ENCODE data around the gene EML6. TPM values are rescaled to one million over a fixed set of nuclear protein-coding genes. Genes with fewer than 3 reads are reported as not detected.

Gene EML6
- total and polyA plus RNA-seq, 2 of the 13 experiments (the other 11 are each of a cell fraction or from before 2014, with no cell fraction given): 17.2 to 32.4 TPM

DNA sequence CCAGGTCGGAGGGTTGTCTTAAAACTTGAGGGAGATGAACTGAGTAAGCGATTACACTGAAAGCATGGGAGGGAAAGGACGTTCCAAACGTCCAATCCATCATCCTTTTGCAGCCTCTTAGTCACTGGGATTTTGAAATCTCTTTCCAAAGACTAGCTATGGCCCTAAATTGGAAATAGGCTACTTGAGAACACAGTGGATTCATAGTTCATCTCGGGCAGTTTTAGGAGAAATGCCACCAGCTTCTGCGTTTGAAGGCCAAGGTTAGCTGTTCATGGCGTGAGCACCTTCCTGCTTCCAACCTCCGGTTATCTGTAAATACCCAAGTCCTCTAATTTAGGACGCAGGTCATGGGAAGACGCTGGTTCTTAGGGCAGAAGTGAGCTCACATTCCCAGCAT, 821 bp upstream of the EML6 start:
- 4% methylated on average over 10 of the region's 10 CpGs for WGBS (ENCODE audit: low lambda C conversion rate)
- intact Hi-C loops (cut with micrococcal nuclease; ENCODE audit: unreplicated experiment): no loop called here
- Histone ChIP-seq H3K9me3 (ENCODE audit: low read length) (no peaks in the 10 kb centered on the region), H3K4me1 (ENCODE audit: insufficient read depth, low read length) (peaks cover 35% of the 10 kb centered on the region), H3K4me2 (ENCODE audit: low read depth, low read length) (peak overlapping the region; percentile 86), H3K79me2 (ENCODE audit: insufficient read depth, low read length) (no peaks in the 10 kb centered on the region), H3K4me3 (replicated peaks in 1 of 3; ENCODE audit: insufficient read depth in 1 of 3, low read depth in 2 of 3, low read length in 3 of 3) (peak overlapping the region; percentile 62 to 85 (median 84)), H4K20me1 (ENCODE audit: insufficient read depth, low read length) (no peaks in the 10 kb centered on the region; the same call in 1 of the 2 replicates), H2AFZ (ENCODE audit: low read length) (peak overlapping the region; percentile 89), H3K36me3 (replicated peaks in 1 of 2; ENCODE audit: control insufficient read depth in 1 of 2, insufficient read depth in 2 of 2, low read length in 2 of 2) (no peaks in the 10 kb centered on the region), H3K27me3 (ENCODE audit: control insufficient read depth in 1 of 2, insufficient read depth in 2 of 2, low read length in 2 of 2) (no peaks in the 10 kb centered on the region; a peak in 1 of 5 replicates), H3K9ac (ENCODE audit: insufficient read depth, low read depth, low read length) (peak overlapping the region; percentile 84), H3K27ac (ENCODE audit: extremely low read length, insufficient read depth, low read length) (peak overlapping the region; percentile 55)
- ATAC-seq (no peak), DNase-seq (ENCODE audit: low spot score) (no peak), FAIRE-seq (no peak)
- in situ Hi-C loops (cut with HindIII; ENCODE audit: extremely low pct_ligation_motif_present, low pct_unique_long_range_greater_than_20kb): no loop called here
- ChIA-PET POLR2A (interaction anchor here (0.9 to 1.6 kb wide), 5 partner anchors 16 to 752 kb away, joined by 3 to 5 read pairs (median 4); partner anchors contain the start of gene PSME4), CTCF (ENCODE audit: low intra/inter-chr PET ratio, low total read pairs) (no interaction called here)
- BruUV-seq (replicated peaks): TSS peak; percentile 89
- TF ChIP-seq, protein P1, sequence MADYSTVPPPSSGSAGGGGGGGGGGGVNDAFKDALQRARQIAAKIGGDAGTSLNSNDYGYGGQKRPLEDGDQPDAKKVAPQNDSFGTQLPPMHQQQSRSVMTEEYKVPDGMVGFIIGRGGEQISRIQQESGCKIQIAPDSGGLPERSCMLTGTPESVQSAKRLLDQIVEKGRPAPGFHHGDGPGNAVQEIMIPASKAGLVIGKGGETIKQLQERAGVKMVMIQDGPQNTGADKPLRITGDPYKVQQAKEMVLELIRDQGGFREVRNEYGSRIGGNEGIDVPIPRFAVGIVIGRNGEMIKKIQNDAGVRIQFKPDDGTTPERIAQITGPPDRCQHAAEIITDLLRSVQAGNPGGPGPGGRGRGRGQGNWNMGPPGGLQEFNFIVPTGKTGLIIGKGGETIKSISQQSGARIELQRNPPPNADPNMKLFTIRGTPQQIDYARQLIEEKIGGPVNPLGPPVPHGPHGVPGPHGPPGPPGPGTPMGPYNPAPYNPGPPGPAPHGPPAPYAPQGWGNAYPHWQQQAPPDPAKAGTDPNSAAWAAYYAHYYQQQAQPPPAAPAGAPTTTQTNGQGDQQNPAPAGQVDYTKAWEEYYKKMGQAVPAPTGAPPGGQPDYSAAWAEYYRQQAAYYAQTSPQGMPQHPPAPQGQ (CRISPR knock-in tag; IDR thresholded peaks at IDR 0.05; ENCODE audit: borderline replicate concordance): no peak
- TF ChIP-seq ZNF569 (CRISPR knock-in tag; IDR thresholded peaks at IDR 0.05; ENCODE audit: borderline replicate concordance) (no peak), ZNF776 (CRISPR knock-in tag; IDR thresholded peaks at IDR 0.05) (no peak), SMAD9 (CRISPR knock-in tag; IDR thresholded peaks at IDR 0.05) (no peak), TBX3 (IDR thresholded peaks at IDR 0.05; ENCODE audit: borderline replicate concordance) (no peak), SETDB1 (CRISPR knock-in tag; IDR thresholded peaks at IDR 0.05; ENCODE audit: borderline replicate concordance) (no peak), ZNF34 (CRISPR knock-in tag; IDR thresholded peaks at IDR 0.05; ENCODE audit: borderline replicate concordance) (peak; percentile 13; the same call in 1 of the 2 replicates), ZNF496 (CRISPR knock-in tag; IDR thresholded peaks at IDR 0.05; ENCODE audit: insufficient replicate concordance) (no peak), ZNF446 (CRISPR knock-in tag; IDR thresholded peaks at IDR 0.05) (0 out of 2 replicates have a peak, but pooled peaks have one; percentile 8)
- TF ChIP-seq, protein P2, sequence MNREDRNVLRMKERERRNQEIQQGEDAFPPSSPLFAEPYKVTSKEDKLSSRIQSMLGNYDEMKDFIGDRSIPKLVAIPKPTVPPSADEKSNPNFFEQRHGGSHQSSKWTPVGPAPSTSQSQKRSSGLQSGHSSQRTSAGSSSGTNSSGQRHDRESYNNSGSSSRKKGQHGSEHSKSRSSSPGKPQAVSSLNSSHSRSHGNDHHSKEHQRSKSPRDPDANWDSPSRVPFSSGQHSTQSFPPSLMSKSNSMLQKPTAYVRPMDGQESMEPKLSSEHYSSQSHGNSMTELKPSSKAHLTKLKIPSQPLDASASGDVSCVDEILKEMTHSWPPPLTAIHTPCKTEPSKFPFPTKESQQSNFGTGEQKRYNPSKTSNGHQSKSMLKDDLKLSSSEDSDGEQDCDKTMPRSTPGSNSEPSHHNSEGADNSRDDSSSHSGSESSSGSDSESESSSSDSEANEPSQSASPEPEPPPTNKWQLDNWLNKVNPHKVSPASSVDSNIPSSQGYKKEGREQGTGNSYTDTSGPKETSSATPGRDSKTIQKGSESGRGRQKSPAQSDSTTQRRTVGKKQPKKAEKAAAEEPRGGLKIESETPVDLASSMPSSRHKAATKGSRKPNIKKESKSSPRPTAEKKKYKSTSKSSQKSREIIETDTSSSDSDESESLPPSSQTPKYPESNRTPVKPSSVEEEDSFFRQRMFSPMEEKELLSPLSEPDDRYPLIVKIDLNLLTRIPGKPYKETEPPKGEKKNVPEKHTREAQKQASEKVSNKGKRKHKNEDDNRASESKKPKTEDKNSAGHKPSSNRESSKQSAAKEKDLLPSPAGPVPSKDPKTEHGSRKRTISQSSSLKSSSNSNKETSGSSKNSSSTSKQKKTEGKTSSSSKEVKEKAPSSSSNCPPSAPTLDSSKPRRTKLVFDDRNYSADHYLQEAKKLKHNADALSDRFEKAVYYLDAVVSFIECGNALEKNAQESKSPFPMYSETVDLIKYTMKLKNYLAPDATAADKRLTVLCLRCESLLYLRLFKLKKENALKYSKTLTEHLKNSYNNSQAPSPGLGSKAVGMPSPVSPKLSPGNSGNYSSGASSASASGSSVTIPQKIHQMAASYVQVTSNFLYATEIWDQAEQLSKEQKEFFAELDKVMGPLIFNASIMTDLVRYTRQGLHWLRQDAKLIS (CRISPR knock-in tag; IDR thresholded peaks at IDR 0.05): no peak
- TF ChIP-seq, protein P3, sequence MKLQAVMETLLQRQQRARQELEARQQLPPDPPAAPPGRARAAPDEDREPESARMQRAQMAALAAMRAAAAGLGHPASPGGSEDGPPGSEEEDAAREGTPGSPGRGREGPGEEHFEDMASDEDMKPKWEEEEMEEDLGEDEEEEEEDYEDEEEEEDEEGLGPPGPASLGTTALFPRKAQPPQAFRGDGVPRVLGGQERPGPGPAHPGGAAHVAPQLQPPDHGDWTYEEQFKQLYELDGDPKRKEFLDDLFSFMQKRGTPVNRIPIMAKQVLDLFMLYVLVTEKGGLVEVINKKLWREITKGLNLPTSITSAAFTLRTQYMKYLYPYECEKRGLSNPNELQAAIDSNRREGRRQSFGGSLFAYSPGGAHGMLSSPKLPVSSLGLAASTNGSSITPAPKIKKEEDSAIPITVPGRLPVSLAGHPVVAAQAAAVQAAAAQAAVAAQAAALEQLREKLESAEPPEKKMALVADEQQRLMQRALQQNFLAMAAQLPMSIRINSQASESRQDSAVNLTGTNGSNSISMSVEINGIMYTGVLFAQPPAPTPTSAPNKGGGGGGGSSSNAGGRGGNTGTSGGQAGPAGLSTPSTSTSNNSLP (IDR thresholded peaks at IDR 0.05; ENCODE audit: low read depth, low read length): no peak
- TF ChIP-seq, protein P4, sequence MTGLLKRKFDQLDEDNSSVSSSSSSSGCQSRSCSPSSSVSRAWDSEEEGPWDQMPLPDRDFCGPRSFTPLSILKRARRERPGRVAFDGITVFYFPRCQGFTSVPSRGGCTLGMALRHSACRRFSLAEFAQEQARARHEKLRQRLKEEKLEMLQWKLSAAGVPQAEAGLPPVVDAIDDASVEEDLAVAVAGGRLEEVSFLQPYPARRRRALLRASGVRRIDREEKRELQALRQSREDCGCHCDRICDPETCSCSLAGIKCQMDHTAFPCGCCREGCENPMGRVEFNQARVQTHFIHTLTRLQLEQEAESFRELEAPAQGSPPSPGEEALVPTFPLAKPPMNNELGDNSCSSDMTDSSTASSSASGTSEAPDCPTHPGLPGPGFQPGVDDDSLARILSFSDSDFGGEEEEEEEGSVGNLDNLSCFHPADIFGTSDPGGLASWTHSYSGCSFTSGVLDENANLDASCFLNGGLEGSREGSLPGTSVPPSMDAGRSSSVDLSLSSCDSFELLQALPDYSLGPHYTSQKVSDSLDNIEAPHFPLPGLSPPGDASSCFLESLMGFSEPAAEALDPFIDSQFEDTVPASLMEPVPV (CRISPR knock-in tag; IDR thresholded peaks at IDR 0.05): no peak
